Subcutaneous adipose tissue (tissue), 4 donors: Measurements from ENCODE around the gene MMUT. TPM values are rescaled to one million over a fixed set of nuclear protein-coding genes. Genes with fewer than 3 reads are reported as not detected.

Experiments
- total RNA-seq, 4 donors: library from RNA; depleted of rRNA; stranded (reverse); fragments of >200 nt; gene quantifications; one replicate each; pipeline ENCODE4 v1.1.0, GENCODE V29; 2016
- TF ChIP-seq, protein P1 (sequence below): fragments of 450-650 bp; IDR thresholded peaks from one replicate; pipeline ENCODE4 v1.5.1; 2016; ENCODE audit warnings: low read depth, mild to moderate bottlenecking, control low read depth, antibody characterized with exemption, moderate library complexity

Gene MMUT
- total RNA-seq, 4 donors from 2014 or later: 18.7 to 30.5 (median 23.6) TPM

DNA sequence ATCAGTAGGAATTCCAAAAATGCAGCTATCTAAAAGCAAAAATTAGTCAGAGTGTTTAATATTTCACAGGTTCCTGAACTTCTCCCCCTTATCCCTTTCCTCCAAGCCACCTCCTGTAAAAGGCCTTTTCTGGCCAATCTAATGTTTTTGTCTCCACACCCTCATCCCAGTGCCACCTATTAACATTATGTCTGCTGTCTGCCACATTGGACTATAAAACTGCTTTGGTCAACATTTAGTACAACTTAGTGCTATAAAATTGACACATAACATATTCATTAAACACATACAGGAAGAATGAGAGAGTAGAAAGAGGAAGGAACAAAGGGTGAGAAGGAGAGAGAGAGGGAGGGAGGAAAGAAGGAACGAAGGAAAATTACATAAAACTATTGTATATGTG lies 47.7 kb downstream of the MMUT start:
- TF ChIP-seq, protein P1, sequence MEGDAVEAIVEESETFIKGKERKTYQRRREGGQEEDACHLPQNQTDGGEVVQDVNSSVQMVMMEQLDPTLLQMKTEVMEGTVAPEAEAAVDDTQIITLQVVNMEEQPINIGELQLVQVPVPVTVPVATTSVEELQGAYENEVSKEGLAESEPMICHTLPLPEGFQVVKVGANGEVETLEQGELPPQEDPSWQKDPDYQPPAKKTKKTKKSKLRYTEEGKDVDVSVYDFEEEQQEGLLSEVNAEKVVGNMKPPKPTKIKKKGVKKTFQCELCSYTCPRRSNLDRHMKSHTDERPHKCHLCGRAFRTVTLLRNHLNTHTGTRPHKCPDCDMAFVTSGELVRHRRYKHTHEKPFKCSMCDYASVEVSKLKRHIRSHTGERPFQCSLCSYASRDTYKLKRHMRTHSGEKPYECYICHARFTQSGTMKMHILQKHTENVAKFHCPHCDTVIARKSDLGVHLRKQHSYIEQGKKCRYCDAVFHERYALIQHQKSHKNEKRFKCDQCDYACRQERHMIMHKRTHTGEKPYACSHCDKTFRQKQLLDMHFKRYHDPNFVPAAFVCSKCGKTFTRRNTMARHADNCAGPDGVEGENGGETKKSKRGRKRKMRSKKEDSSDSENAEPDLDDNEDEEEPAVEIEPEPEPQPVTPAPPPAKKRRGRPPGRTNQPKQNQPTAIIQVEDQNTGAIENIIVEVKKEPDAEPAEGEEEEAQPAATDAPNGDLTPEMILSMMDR: no peak

DNA sequence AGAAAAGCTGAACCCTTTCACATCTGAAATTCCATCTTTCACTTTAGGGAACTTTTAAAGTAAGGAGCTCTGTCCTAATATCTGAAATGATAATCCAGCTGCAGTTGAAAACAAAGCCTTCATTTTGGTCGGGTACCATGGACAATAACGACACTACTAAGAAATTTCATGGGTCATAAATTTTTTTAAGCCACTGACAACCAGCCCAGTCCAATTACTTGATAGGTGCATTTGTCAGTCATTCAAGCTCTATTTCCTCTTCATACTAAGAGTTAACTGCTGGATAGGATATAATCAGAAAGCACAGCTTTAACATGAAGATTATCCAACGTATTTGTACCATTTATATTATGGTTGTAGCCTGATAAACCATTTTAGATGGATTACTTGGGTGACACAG lies 52.5 kb downstream of the MMUT start:
- TF ChIP-seq, protein P1: no peak

DNA sequence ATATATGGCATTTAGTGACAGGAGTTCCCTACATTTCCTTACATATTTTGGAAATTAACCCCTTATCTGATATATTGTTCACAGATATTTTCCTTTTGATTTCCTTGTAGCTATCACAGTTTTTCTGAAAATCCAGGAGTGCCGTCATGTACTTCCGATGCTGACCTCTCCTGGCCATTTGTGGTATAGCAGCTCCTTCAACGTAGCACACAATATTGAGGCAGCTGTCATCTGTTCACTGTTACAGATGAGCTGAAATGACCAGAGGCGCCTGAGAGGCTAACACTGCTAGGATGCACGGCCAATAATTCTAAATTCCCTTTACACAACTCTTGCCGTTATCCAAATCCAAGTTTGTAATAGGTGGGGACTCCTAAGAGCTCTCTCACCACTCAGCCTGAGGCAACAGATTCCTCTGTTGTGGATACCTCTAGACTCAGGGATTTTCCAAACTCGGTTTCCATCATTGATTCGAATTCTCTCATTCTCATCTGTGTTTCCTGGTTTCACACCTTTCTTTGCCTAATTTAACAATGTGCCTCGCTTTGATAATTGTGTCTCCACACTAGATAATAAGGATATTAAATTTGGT lies 53.0 kb downstream of the MMUT start:
- TF ChIP-seq, protein P1: no peak

DNA sequence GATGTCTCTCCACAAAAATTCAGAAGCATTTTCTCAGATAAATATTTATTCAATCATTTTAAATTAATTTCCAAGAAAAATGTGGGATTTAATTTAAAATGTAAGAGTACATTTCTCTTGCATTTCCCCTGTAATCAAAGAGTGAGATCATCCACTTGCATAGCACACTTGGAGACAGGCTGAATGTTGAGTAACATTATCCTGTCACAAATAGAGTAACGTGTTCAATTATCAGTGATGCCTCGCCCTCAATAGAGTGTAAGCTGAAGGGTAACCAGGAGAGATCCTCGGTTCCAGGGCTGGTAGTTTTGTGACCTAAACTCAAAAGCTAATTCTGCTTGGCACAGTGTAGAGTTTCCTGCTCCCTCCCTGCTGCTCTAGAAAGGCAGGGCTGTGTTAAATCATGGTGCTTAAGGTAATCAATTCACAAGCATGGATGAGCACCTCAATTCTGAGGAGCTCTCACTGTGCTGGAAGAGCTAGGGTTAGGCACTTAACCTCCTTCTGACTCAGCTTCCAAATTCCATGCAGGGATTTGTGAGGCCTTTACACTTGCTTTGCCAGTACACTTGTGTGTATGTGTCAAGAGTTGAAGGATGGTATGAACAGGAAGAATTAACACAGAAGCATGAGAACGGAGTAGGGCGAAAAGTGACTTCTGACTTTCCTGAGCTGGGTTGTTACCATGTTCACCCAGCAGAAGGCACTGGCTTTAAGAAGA lies 56.6 kb downstream of the MMUT start:
- TF ChIP-seq, protein P1: no peak

DNA sequence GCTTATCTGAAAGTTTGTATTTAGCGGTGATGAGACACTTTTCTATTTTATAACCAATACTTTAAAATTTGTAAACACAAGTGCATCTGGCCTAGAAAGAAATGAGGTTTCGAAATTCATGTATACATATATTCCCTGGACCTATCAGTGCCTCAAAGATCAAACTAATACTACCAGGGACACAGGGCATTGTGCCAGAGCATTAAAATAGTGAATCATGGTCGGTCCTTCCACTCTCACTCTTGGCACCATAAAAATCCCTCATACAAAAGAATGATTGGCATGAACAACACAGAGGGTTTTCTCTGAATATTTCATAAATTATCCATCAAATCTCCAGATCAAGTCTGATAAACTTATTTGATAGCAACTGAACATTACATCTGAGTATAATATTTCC lies 62.0 kb downstream of the MMUT start:
- TF ChIP-seq, protein P1: no peak

DNA sequence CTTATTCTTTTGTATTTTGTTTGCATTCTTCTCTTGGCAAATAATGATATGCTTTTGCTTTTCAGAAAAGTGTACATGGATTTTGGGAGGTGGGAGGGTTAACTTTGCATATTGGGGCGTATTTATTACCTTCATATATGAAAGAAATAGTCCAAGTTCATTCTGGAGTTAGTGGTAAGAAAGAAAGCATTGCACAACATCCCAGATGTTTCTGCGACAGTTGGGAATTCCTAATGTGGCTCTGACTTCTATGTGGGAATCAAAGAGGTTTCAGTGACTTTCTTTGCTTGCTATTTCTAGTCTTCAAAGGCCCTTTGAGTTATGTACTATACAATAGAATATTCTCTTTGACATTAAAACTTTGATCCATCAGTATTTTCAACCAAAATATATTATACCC lies 78.1 kb downstream of the MMUT start:
- TF ChIP-seq, protein P1: no peak

Other genes with a start within 250 kb of the MMUT start
- gene CENPQ, start 117 bp upstream of the MMUT start, total RNA-seq: 10 to 100 TPM in 1 of 4 donors, 1 to 10 TPM in 3; 2.6 to 12.2 (median 5.8) TPM
- not detected for gene GLYATL3, start 36.7 kb upstream of the MMUT start, total RNA-seq
- 10 to 100 TPM in 1 of 4 donors, 1 to 10 TPM in 3; 1.9 to 14.7 (median 5.7) TPM for gene C6orf141, start 87.4 kb upstream of the MMUT start, total RNA-seq
- gene RHAG, start 173.6 kb upstream of the MMUT start, total RNA-seq: not detected